Forelimb muscle (tissue), 1 donor: ENCODE measurements around the gene SHC4. TPM values are rescaled to one million over a fixed set of nuclear protein-coding genes. Genes with fewer than 3 reads are reported as not detected.

ENCODE experiments used
- DNase-seq: peaks from one replicate; pipeline ENCODE4 v3.0.0-alpha.2; 2013; ENCODE audit warnings: low read depth
- polyA plus RNA-seq: library from polyadenylated mRNA; unstranded; fragments of 120-200 nt; gene quantifications from one replicate; pipeline ENCODE4 v1.2.1, GENCODE V29; 2013; ENCODE audit not compliant: insufficient read length

The SHC4 gene
- polyA plus RNA-seq, 1 donor = 2.3 TPM

GRCh38 chr15:48850648-48851047, 113.1 kb downstream of the SHC4 start:
- DNase-seq = no peak

DNA sequence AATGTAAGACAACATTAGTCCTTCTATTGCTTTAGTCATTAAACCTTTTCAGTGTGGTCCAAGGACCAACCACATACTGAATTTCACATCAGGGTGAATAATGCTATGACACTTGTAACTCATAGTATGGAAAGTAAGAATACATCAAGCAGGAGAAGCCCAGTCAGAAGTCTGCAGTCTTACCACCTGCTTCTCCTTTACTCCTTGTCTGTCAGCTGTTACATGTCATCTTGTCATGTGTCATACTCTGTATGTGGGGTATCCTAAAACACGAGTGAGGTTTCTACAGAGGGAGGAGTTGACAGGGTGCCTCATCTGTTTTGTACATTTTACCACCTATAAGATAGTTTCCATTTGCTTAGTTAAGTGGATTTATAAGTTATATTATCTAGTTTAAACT, 118.6 kb downstream of the SHC4 start:
- no peak for DNase-seq

- no peak for DNase-seq
Measured at GRCh38 chr15:48842501-48842900, 121.2 kb downstream of the SHC4 start.

- DNase-seq = no peak
Measured at GRCh38 chr15:48834756-48835155, 129.0 kb downstream of the SHC4 start.

- DNase-seq = no peak
Measured at GRCh38 chr15:48833526-48834239, 130.0 kb downstream of the SHC4 start.

DNA sequence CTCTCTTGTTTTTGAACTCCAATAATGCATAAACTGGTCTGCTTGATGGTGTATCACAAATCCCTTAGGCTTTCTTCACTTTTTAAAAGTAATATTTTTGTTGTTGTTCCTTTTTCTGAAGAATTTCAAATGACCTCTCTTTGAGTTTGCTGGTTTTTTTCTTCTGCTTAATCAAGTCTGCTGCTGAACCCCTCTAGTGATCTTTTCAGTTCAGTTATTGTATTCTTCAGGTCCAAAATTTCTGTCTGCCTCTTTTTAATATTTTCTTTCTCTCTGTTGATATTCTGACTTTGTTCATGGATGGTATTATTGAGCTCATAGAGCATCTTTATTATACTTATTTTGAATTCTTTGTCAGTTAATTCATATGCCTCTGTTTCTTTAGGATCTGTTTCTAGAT, 131.1 kb downstream of the SHC4 start:
- no peak for DNase-seq

GRCh38 chr15:48828906-48829305, 134.8 kb downstream of the SHC4 start:
- no peak for DNase-seq

- no peak for DNase-seq
Measured at GRCh38 chr15:48828471-48828870, 135.2 kb downstream of the SHC4 start.

DNA sequence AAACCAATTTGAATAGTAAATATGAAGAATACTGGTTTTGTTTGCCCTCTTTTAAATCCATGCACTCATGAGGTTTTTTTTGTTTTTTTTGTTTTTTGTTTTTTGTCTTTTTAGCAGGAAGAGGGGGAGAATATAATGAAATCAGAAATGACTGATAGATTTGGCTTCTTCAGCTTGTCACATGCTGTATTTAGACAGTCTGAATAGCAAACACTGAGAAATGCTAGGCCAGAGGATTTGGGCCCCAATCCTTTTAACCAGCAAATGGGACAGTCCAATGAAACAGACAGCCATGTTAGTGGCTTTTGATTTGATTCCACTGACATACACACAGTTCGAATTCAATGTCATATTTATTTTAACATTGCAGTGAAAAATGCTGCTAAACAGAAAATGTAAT, 138.6 kb downstream of the SHC4 start:
- no peak for DNase-seq

DNA sequence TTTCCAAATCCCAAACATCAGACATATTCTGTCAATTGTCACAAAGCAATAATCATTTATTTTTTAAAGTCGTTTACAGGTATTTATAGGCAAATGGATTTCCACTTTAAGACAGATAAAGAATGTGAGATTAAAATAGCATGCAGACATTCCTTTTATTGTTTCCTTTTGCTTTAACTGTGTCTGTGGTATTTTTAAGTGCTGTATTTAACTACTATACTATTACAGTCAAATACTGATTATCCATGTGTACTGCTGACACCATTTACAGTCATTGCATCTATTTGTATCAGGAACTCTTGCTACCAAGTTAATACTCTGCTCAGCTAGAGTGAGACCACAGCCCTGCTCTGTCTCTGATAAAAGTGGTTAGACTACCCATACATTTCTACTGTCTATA, 140.0 kb downstream of the SHC4 start:
- DNase-seq = no peak

DNA sequence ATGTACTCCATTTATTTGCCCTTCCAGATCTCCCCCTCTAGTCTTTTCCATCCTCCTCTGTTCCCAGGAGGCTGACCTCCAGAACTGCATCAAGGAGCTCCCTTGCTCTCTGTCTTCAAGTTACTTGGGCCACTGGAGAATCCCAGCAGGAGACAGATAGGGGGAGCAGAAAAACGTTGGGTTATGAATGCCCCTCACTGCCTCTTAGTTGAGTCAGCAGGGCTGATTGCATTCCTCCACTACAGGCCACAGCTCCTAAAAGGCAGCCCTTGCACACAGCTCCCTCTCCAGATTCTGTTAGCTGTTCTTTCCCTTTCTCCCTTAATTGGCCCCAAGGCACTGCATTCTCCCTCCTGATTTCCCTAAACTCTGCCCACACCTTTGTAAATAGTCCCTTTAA, 140.5 kb downstream of the SHC4 start:
- no peak for DNase-seq

DNA sequence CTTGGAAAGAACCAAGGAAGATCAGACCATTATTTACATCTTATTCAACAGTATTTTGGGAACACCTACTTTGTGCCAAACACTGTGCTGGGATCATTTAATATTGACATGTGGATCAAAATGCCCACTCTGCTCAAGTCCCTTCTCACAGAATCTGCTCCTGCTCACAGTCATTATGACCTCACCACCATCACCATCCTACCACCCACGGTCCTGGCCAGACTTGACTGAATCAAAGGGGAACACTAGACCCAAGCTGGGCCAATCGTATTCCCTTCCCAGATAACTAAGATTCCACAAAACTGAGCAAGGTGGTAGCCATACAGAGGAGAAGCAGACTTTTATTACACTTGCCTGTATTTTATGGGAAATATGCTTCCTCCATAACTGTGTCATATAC, 149.4 kb downstream of the SHC4 start:
- no peak for DNase-seq

- DNase-seq = no peak
Measured at GRCh38 chr15:48811325-48811958, 152.3 kb downstream of the SHC4 start.

DNA sequence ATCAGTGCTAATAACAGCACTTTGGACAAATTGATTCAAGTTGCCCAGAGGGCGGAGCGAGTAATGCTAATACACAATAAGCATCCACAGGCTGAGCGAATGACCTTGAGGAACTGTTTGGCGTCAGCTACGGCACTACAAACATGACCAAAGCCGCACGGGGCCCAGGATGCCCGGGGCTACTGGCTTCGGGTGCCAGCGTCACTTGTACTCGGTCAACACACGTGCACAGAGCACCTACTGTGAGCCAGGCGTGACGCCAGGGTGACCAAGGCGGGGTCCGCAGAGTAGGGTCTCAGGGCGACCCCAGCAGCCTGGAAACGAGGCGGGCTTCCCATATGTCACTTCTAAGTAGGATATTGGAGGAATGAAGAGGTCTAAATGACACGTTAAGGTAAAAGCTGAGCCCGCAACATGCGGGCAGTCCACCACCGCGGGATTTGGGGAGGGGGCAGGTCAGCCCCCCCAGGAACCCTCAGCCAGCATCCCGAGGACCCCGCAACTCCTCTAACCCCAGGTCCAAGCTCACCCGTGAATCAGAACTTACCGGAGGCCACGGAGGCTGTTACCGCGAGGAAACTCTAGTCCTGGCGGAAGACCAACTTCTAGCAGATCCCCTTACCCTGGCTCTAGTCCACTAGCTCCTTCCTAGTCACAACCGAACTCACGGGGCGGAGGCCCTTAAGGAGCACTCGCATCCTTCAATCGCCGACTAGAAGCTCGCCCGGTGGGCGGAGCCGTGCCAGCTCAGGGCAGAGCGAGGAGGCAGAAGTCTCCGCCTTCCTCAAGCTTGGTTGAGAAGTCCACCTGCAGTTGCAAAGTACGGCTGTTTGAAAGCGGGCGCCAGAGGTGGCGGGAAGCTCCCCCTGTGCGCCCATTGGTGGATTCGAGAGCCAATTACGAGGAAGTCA, 153.1 kb downstream of the SHC4 start, which contains the start of gene CEP152:
Gene CEP152 (minus strand): TSS at position 656 of the 911 bp plus-strand sequence. CDS start 5,420 bp downstream, outside the sequence.
- DNase-seq = peak; percentile 91

- DNase-seq = no peak
Measured at GRCh38 chr15:48806151-48806550, 157.6 kb downstream of the SHC4 start.

DNA sequence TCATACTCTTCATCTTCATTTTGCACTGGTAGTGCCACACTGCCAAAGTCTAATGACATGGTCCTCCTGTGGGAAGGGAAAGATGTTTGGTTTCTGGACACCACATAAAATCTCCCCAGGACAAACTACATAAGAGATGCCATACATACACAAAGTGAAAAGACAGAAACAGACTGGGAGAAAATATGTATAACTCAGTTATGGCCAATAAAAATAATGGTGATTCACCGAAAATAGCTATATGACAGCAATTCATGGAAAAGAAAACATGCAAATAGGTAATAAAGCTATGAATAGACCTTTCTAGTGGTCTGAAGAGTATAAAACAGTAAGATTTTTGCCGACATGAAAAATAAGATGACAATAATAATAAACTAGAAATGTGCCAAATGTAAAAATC, 158.1 kb downstream of the SHC4 start:
- no peak for DNase-seq

DNA sequence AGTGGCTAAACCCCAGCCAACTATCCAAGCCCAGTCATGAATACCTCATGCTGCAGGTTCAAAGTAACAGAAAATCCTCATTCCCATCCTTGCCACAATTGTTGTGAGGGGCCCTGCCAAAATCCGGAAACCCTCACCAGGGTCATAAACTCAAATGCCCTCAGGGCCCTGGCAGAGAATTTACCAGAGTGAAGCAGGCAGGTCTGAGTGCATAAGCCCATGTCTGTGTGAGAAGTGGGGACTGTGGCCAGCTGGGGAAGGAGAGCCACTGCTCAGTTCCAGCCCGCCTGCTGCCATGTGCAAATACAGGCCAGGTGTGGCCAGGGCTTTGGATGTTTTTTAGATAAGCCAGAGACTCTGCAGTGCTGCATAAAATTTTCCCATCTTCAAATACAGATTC, 159.8 kb downstream of the SHC4 start:
- no peak for DNase-seq

GRCh38 chr15:48802867-48803266, 160.9 kb downstream of the SHC4 start:
- no peak for DNase-seq

DNA sequence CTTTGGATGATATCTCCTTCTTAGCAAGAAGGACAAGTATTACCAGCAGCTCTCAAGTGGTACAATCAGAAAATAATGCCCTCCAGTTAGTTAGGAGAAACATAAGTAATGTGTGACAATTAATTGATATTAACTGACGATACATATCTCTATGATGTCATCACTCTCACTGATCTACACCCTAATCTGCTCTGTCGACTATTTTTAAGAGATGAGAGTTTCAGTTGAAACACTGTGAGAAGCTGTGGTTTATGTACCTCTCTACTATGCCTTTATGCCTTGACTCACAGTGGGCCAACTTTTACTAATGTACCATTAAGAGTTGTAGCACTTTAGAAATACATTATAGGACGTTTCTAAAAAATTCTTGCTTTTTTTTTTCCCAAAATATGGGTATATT, 161.5 kb downstream of the SHC4 start:
- no peak for DNase-seq

GRCh38 chr15:48800811-48801455, 162.8 kb downstream of the SHC4 start:
- DNase-seq = peak; percentile 54

DNA sequence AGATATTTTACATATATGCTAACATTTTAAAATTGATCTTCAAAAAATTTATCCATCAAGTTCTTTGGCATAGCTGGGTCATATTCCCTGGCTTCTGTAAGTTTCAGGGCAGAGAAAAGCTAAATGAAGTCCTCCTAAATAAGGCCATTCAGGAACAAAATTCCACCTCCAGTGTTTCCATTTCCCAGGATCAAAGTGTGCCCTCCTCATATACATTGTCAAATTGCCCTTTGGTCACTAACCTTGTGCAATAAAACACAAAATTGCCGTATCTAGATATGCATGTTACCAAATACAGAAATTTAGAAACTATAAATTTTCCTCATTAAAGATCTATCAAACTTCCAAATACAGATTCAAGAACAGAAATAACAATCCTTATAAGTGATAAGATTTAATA, 163.5 kb downstream of the SHC4 start:
- DNase-seq = no peak

DNA sequence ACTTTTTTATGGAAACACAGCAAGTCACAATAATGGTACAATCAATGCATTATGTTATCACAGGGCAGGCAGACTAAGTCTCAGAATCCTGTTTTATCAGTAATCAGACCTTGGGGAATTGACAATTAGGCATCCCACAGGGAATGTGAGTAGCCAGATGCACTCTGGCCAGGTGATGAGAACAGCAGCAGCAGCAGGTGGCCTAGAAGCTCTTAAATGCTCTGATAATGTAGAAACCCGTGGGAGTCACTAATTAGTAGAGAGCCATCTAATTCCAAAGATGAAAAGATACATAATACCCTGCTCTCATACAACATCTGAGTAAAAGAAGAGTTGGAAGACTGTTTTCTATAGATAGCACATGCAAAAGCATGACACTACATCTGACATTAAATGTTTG, 165.4 kb downstream of the SHC4 start:
- DNase-seq = no peak
